ENCODE data around the gene PHACTR2. TPM values are rescaled to one million over a fixed set of nuclear protein-coding genes. Genes with fewer than 3 reads are reported as not detected.

Gene PHACTR2
- total and polyA plus RNA-seq, 10 of the 15 experiments (the other 5 are each of a cell fraction or from before 2014, with no cell fraction given), result 1.4 to 19.1 (median 5.3) TPM

GRCh38 chr6:143695969-143696663 lies 18.4 kb downstream of the PHACTR2 start:
- ATAC-seq (no peak), FAIRE-seq (no peak), DNase-seq (ENCODE audit: low read depth, low spot score) (no peak)
- no peak overlapping the region for H3K9ac ChIP-seq (ENCODE audit: control insufficient read depth, insufficient read depth, low read length)
- no TSS peak for BruUV-seq (replicated peaks)
- peaks cover 6% of the 10 kb centered on the region; the same call in 1 of the 2 replicates for H3K4me1 ChIP-seq (ENCODE audit: control insufficient read depth, insufficient read depth, low read length)
- in situ Hi-C loops (cut with MboI) (no loop called here), intact Hi-C loops (cut with micrococcal nuclease; ENCODE audit: unreplicated experiment) (no loop called here)
- H3K4me2 ChIP-seq (ENCODE audit: control insufficient read depth, insufficient read depth), result no peak overlapping the region
- ChIA-PET POLR2A (no interaction called here), CTCF (no interaction called here), RAD21 (ENCODE audit: unreplicated experiment) (no interaction called here), SMC1A (ENCODE audit: uncharacterized antibody, unreplicated experiment) (no interaction called here)
- no peaks in the 10 kb centered on the region for H4K20me1 ChIP-seq (ENCODE audit: control insufficient read depth, insufficient read depth)
- no peaks in the 10 kb centered on the region for H3K36me3 ChIP-seq (ENCODE audit: control insufficient read depth in 2 of 2, insufficient read depth in 2 of 2, low read length in 1 of 2)
- H3K4me3 ChIP-seq, result no peak overlapping the region
- H3K27me3 ChIP-seq (replicated peaks in 1 of 2; ENCODE audit: control insufficient read depth in 2 of 2, insufficient read depth in 2 of 2, low read length in 1 of 2), result no peaks in the 10 kb centered on the region
- no peaks in the 10 kb centered on the region for H3K9me3 ChIP-seq (replicated peaks; ENCODE audit: control insufficient read depth, insufficient read depth, low read length)
- 41% methylated on average over 4 of the region's 4 CpGs for WGBS (ENCODE audit: insufficient coverage, insufficient replicate concordance, low lambda C conversion rate, missing lambda C conversion rate)
- no peak overlapping the region for H2AFZ ChIP-seq (ENCODE audit: control insufficient read depth, low read depth, low read length)
- H3K79me2 ChIP-seq (ENCODE audit: control insufficient read depth, insufficient read depth, low read length), result no peaks in the 10 kb centered on the region
- H3K27ac ChIP-seq (ENCODE audit: control insufficient read depth, insufficient read depth), result no peak overlapping the region
- TF ChIP-seq POLR2AphosphoS2 (IDR thresholded peaks at IDR 0.05; ENCODE audit: low read depth, low read length) (no peak), BHLHE40 (IDR thresholded peaks at IDR 0.05; ENCODE audit: borderline replicate concordance in 1 of 2, low read depth in 2 of 2, low read length in 1 of 2) (no peak), ETV6 (conservative IDR thresholded peaks at IDR 0.05 in 1 of 2, IDR thresholded peaks at IDR 0.05 in 1 of 2; ENCODE audit: borderline replicate concordance in 1 of 2, low read depth in 1 of 2) (no peak), REST (IDR thresholded peaks at IDR 0.05; ENCODE audit: low read depth, low read length) (no peak), SREBF2 (IDR thresholded peaks at IDR 0.05; ENCODE audit: low read length) (no peak), ASH2L (IDR thresholded peaks at IDR 0.05; ENCODE audit: borderline replicate concordance, low read depth) (no peak), USF2 (IDR thresholded peaks at IDR 0.05; ENCODE audit: borderline replicate concordance, low read depth, low read length) (no peak), NRF1 (conservative IDR thresholded peaks at IDR 0.05; ENCODE audit: low read depth, low read length) (no peak), MEF2B (IDR thresholded peaks at IDR 0.05; ENCODE audit: partially characterized antibody, poor library complexity, severe bottlenecking) (no peak), TARDBP (IDR thresholded peaks at IDR 0.05; ENCODE audit: borderline replicate concordance) (no peak), ELK1 (IDR thresholded peaks at IDR 0.05; ENCODE audit: low read depth, low read length) (no peak), NFYB (IDR thresholded peaks at IDR 0.05; ENCODE audit: insufficient read depth, low read depth, low read length) (no peak), PBX3 (IDR thresholded peaks at IDR 0.05; ENCODE audit: insufficient replicate concordance, low read depth, low read length) (no peak), CBFB (IDR thresholded peaks at IDR 0.05; ENCODE audit: low read depth) (no peak), MXI1 (IDR thresholded peaks at IDR 0.05; ENCODE audit: low read depth, low read length) (no peak), JUNB (IDR thresholded peaks at IDR 0.05) (no peak), ZNF24 (IDR thresholded peaks at IDR 0.05) (no peak), YY1 (IDR thresholded peaks at IDR 0.05; ENCODE audit: low read depth, low read length) (no peak)
